Motor neuron (in vitro differentiated cells): ENCODE data around the gene DHDH. TPM values are rescaled to one million over a fixed set of nuclear protein-coding genes. Genes with fewer than 3 reads are reported as not detected.

ENCODE experiments used
- total RNA-seq, 8 experiments: library from RNA; unstranded; fragments of 300-600 nt; gene quantifications; 2 replicates each; pipeline versions ENCODE4 v1.2.3 to v1.2.4, GENCODE V29; 2022

DHDH gene
- total RNA-seq, 8 experiments from 2014 or later = 0.32 to 0.81 (median 0.50) TPM; not detected in 3

Other genes starting within 250 kb of the DHDH start
- 1 to 10 TPM in 6 of 8 experiments, under 1 TPM in 2; 0.79 to 4.7 (median 1.9) TPM for gene FUT2, start 237.7 kb upstream of the DHDH start, total RNA-seq
- gene MAMSTR, start 214.0 kb upstream of the DHDH start, total RNA-seq = 1 to 10 TPM in 6 of 8 experiments, under 1 TPM in 2; 0.71 to 5.0 (median 1.7) TPM
- 1 to 10 TPM in 2 of 8 experiments, under 1 TPM in 5, not detected in 1; 0.33 to 9.4 (median 0.42) TPM for gene RASIP1, start 193.1 kb upstream of the DHDH start, total RNA-seq
- under 1 TPM in 7 of 8 experiments, not detected in 1; 0.14 to 0.76 (median 0.49) TPM for gene IZUMO1, start 186.8 kb upstream of the DHDH start, total RNA-seq
- gene FUT1, start 181.1 kb upstream of the DHDH start, total RNA-seq = 1 to 10 TPM in 1 of 8 experiments, under 1 TPM in 7; 0.13 to 3.7 (median 0.47) TPM
- gene FGF21, start 178.2 kb upstream of the DHDH start, total RNA-seq = under 1 TPM in 2 of 8 experiments, not detected in 6; 0.28 to 0.29 TPM
- 10 to 100 TPM; 26.6 to 49.8 (median 35.1) TPM for gene BCAT2, start 122.7 kb upstream of the DHDH start, total RNA-seq
- gene HSD17B14, start 97.2 kb upstream of the DHDH start, total RNA-seq = 10 to 100 TPM in 2 of 8 experiments, 1 to 10 TPM in 6; 1.6 to 27.3 (median 5.4) TPM
- gene PLEKHA4, start 65.1 kb upstream of the DHDH start, total RNA-seq = 10 to 100 TPM in 3 of 8 experiments, 1 to 10 TPM in 4, under 1 TPM in 1; 0.33 to 30.8 (median 6.5) TPM
- 100 to 1,000 TPM in 1 of 8 experiments, 10 to 100 TPM in 7; 35.2 to 157 (median 68.6) TPM for gene PPP1R15A, start 61.3 kb upstream of the DHDH start, total RNA-seq
- gene TULP2, start 35.0 kb upstream of the DHDH start, total RNA-seq = 1 to 10 TPM in 1 of 8 experiments, under 1 TPM in 1, not detected in 6; 0.52 to 2.2 TPM
- gene NUCB1, start 33.4 kb upstream of the DHDH start, total RNA-seq = 100 to 1,000 TPM in 4 of 8 experiments, 10 to 100 TPM in 4; 60.2 to 309 (median 107) TPM
- gene BAX, start 21.2 kb downstream of the DHDH start, total RNA-seq = 100 to 1,000 TPM in 4 of 8 experiments, 10 to 100 TPM in 4; 36.9 to 172 (median 97.8) TPM
- gene FTL, start 31.6 kb downstream of the DHDH start, total RNA-seq = over 10,000 TPM in 1 of 8 experiments, 1,000 to 10,000 TPM in 7; 1,251 to 10,826 (median 2,578) TPM
- gene GYS1, start 59.6 kb downstream of the DHDH start, total RNA-seq = 10 to 100 TPM; 13.0 to 72.5 (median 18.3) TPM
- 100 to 1,000 TPM; 113 to 181 (median 145) TPM for gene RUVBL2, start 60.2 kb downstream of the DHDH start, total RNA-seq
- 1 to 10 TPM in 4 of 8 experiments, under 1 TPM in 1, not detected in 3; 0.88 to 2.9 (median 1.3) TPM for gene LHB, start 83.4 kb downstream of the DHDH start, total RNA-seq
- under 1 TPM in 3 of 8 experiments, not detected in 5; 0.47 to 0.70 (median 0.49) TPM for gene CGB3, start 90.6 kb downstream of the DHDH start, total RNA-seq
- not detected for gene CGB2, start 98.2 kb downstream of the DHDH start, total RNA-seq
- not detected for gene CGB1, start 103.2 kb downstream of the DHDH start, total RNA-seq
- under 1 TPM in 1 of 8 experiments, not detected in 7; 0.76 TPM for gene CGB5, start 110.1 kb downstream of the DHDH start, total RNA-seq
- gene CGB8, start 115.4 kb downstream of the DHDH start, total RNA-seq = under 1 TPM in 4 of 8 experiments, not detected in 4; 0.27 to 0.76 (median 0.33) TPM
- 1 to 10 TPM in 1 of 8 experiments, under 1 TPM in 6, not detected in 1; 0.11 to 1.0 (median 0.36) TPM for gene CGB7, start 124.0 kb downstream of the DHDH start, total RNA-seq
- gene NTF4, start 131.1 kb downstream of the DHDH start, total RNA-seq = 1 to 10 TPM in 1 of 8 experiments, under 1 TPM in 1, not detected in 6; 0.52 to 1.0 TPM
- under 1 TPM in 7 of 8 experiments, not detected in 1; 0.05 to 0.62 (median 0.15) TPM for gene KCNA7, start 139.0 kb downstream of the DHDH start, total RNA-seq
- gene SNRNP70, start 151.8 kb downstream of the DHDH start, total RNA-seq = 100 to 1,000 TPM; 101 to 312 (median 157) TPM
- gene LIN7B, start 180.7 kb downstream of the DHDH start, total RNA-seq = 10 to 100 TPM in 5 of 8 experiments, 1 to 10 TPM in 3; 2.0 to 65.1 (median 24.4) TPM
- 1 to 10 TPM; 2.3 to 5.7 (median 3.4) TPM for gene C19orf73, start 185.4 kb downstream of the DHDH start, total RNA-seq
- gene PPFIA3, start 185.8 kb downstream of the DHDH start, total RNA-seq = 10 to 100 TPM in 7 of 8 experiments, 1 to 10 TPM in 1; 4.7 to 52.5 (median 23.5) TPM
- gene HRC, start 221.7 kb downstream of the DHDH start, total RNA-seq = 10 to 100 TPM in 4 of 8 experiments, 1 to 10 TPM in 3, under 1 TPM in 1; 0.81 to 55.7 (median 12.3) TPM
- gene TRPM4, start 224.1 kb downstream of the DHDH start, total RNA-seq = 10 to 100 TPM in 7 of 8 experiments, 1 to 10 TPM in 1; 7.0 to 46.8 (median 16.4) TPM